HCEC 1CT (cell line): ENCODE measurements around the gene GRM7.

Source experiments
- DNase-seq: peaks from one replicate; pipeline ENCODE4 v3.0.0-alpha.2; 2017

GRM7 gene

DNA sequence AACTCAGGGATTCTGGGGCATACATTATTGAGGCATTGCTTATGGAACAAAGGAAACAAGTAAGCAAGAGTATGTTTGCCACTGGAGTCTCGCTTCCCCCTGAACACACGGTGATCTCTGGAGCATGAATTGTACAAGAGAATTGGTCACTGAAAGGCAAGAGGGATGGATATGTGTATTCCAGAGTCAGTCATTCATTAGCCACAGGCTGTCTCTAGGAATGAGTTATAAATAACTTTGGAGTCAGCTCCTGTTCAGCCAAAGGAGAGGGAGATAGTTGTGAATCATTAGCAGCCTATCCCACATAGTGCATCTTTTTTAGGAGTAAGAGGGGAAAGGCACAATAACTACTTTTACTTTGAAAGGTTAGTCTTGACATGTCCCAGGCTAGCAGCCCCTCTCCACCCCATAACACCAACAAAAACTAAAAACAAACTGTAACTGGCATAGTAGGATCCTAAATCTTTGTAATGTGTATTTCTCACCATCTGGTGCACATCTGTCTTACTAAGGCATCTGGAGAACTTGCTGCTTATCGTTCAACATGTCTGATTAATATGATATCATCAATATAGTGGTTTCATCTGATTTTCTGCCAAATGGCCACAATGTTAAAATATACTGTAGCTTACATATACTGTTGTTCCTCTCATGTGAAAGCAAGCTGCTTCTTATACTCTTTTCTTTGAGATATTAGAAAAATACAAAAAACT is 462.2 kb downstream of the GRM7 start:
- no peak for DNase-seq

GRCh38 chr3:7328339-7328738 is 467.4 kb downstream of the GRM7 start:
- no peak for DNase-seq

DNA sequence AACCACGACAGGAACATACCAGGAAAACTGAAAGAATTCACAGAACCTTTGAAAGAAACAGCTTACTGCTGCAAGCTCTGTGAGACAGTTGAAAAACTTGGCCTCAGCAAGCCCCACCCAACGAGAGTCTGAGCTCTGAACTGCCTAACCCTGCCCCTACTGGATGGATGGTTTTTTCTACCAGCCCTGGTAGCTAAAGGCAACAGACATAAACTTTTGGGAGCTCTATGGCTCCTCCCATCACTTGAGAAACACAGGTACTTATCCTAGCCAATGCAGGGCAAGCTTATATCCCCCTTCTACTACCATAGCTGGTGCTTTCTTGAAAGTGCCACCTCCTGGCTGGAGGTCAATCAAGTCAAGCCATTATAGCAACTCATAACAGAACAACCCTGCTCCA is 471.8 kb downstream of the GRM7 start:
- DNase-seq = no peak

- DNase-seq = no peak
Observed at GRCh38 chr3:7333125-7333524, 472.2 kb downstream of the GRM7 start.

- DNase-seq = no peak
Observed at GRCh38 chr3:7340795-7341194, 479.9 kb downstream of the GRM7 start.

- DNase-seq = no peak
Observed at GRCh38 chr3:7346364-7346763, 485.4 kb downstream of the GRM7 start.

DNA sequence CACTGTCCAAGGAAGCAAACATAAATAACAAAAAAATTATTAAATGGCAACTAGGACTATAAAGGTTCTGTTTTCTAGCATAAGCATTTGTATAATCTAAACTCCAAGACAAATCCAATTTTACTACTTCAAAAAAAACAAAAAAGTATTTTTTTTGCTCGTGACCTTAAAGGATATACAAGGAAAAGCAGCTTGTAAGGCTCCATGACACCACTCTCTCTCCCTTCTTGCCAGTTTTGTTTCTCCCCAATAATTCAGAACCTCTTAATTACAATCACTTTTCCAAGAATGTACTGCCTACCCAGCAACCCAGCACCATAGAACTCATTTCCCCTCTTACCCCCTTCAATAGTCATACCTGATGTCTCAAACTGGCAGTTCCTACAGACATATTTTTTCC is 496.2 kb downstream of the GRM7 start:
- DNase-seq = no peak

DNA sequence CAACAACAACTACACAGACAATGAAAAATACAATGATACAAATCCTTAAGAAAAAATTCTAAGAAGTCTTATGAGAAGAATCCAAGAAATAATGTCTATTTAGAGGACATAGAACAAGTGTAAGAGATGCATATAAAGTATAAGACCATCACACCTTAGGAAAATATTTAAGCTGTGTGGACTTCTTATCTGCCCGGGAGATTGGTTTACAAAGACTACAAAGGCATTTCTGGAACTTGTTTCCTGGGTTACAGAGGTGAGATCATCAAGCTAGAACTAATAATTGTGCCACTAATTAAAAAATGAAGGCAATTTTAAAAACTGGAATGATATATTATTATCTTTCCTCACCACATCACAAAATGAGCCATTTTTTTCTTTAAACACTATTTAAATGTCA is 507.1 kb downstream of the GRM7 start:
- no peak for DNase-seq

DNA sequence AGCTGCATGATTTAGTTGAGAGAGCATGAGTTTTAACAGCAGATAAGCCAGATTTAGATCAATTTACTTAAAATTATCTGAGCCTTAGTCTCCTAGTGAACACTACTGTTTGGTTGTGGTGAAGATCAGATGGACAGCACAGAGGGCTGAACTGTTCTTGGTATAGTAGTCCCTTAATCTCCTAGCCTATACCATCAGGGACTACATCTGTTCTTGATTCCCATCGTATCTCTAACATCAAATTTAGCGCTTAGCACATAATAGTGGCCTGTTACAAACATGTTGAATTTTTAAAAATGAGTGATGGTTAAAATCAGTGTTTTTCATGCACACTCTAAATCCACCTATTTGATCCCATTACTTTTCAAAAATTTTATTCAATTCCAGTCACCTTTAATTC is 507.7 kb downstream of the GRM7 start:
- DNase-seq = no peak

- DNase-seq = no peak
Observed at GRCh38 chr3:7371693-7372572, 511.0 kb downstream of the GRM7 start.

DNA sequence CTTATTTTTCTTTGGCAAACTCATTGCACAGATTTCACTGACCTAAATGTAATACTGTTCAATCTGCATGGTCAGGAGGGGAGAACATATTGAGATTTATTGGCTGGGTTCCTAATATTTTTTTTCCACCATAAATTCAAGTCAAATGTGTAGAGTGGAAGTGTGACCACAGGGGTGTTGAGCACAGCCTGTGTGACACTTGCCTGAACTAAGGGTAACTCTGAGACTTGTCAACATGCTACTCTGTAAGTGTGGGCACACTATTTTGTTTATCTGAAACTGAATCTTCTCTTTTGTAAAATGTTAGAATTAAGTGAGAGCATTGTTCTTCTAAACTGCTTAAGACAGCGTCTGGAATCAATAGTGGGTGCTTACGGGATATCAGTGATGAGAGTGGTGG is 516.2 kb downstream of the GRM7 start:
- DNase-seq = no peak

DNA sequence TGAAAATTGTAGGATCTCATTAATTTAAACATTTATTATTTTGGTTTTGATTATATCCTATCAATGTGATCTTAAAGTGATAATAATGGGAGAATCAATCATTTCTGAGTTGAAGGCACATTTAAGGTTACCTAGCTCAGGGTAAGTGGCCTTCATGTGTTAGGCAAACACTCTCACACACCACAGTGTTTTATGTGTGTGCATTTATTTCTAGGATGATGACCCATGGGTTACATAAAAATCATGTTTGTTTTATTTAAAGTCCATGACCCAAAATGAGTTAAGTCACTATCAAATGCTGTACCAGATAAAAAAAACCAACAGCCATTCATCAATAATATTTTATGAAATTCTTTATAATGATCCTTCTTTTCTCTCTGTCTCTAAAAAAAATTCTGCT is 520.8 kb downstream of the GRM7 start:
- no peak for DNase-seq

DNA sequence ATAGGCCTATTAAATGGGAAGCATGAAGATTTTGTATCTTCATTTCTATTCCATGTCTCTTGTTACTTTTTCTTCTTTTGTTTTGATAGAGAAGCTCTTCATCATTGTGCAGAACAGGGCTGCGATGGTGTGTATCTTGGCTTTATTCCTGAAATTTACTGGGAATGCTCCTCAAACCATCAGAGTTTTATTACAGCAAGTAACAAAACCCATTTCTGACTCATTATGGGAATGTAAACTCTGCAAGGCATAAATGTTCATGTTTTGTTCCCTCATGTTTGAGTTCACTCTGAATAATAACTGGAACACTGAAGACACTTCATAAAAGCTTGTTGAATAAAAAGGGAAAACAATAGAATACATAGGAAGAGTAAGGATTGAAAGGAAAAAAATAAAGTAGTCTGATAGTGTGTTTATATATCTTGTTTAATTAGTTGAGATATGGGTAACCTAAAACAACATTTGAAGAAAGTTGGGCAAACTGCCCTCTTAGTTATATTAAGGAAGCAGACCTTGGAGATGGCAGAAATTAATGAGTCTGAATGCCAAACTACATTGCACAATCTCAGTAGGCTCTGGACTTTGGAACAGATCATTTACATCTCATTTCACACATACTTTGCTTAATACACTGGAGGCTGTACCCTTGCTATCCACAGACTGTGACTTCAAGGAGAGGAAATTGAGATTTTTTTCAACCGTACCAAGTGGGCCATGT is 521.5 kb downstream of the GRM7 start:
- no peak for DNase-seq

GRCh38 chr3:7385635-7386034 is 524.7 kb downstream of the GRM7 start:
- DNase-seq = no peak

DNA sequence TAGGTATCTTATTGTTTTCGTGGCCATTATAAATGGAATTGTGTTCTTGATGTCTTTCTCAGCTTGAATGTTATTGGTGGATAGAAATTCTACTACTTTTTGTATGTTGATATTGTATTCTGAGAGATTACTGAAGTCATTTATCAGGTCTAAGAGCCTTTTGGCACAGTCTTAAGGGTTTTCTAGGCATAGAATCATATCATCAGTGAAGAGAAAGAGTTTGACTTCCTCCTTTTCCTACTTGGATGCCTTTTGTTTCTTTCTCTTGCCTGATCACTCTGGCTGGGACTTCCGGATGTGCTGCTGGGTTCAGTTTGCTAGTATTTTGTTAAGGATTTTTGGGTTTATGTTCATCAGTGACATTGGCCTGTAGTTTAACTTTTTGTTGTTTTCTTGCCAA is 527.1 kb downstream of the GRM7 start:
- DNase-seq = no peak

DNA sequence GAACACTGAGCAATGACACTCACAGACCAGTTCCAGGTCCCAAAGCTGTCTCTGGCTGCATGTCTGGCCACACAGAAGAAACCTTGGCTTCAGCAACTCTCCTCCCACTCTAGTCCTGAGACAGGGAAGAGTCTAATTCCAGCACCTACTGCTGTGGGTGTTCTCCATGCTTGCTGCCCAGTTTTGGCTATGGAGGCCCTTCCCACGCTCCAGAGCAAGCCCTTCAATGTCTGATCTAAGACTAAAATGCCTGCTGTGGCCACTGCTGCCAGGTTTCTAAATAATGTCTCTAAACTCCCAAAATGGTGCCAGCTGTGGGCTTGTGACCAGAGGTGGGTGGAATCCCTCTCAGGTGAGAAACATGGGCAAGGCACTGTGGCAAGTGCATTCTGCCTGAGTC is 531.3 kb downstream of the GRM7 start:
- DNase-seq = no peak

DNA sequence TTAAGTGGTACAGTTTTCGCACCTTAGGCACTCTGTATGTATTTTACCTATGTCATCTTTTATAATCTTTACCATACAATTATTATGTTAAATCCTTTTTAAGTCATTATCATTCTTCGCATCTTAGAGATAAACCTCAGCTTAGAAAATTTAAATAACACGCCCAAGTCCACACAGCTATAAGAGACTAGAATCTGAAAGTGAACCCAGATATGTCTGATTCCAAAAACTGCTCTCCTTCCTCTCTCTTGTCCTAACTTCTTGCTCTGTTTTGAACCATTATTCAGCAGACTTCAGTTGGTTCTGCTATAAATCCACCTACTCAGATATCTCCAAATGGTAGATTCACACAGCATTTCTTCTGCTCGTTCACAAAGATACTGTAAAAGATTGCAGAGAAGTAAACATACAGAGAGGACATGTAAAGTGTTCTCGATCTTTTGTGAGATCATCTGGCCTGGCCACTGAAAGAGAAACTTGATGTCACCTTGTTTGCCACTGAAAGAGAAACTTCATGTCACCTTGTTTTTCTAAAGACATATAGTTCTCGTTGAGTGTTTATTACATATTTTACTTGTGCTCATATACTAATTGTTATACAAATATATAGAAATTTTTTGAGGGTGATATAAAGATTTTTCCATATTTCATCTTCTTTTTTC is 533.2 kb downstream of the GRM7 start:
- DNase-seq = no peak

- DNase-seq = no peak
Observed at GRCh38 chr3:7396534-7396933, 535.6 kb downstream of the GRM7 start.

GRCh38 chr3:7397097-7397496 is 536.2 kb downstream of the GRM7 start:
- DNase-seq = no peak

DNA sequence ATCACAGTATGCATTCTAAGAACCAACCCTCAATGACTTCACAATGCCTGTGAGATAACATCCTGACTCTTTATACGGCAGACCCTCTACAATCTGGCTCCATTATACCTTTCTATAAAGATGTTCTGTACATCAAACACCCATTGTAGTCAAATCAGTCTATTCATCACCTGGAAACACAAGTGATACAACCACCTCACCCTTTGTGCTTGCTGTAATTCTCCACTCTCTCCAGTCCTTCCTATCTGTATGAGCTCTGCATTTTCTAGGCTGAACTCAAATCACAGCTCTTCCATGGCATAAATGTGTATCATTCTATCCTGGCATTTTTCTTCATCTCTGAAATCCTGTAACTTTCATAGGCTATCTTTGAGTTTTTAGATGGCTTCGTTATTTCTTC is 539.4 kb downstream of the GRM7 start:
- DNase-seq = no peak

DNA sequence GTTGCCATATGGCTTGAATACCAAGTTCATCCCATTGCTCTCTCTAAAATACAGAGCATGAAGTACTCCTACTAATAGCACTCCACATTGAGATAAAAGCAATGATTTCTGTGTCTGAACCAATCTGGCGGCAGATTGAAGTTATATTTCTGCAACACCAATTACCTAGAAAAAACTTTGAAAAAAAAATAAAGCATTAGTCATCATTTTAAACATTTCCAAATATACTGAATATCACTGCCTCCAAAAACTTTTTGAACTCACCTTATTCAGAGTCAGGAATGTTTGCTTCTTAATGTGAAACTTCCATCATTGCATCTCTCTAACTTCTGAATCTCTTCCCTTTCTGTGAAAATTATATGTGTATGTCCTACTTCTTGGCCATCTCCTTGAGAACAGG is 540.5 kb downstream of the GRM7 start:
- DNase-seq = no peak

DNA sequence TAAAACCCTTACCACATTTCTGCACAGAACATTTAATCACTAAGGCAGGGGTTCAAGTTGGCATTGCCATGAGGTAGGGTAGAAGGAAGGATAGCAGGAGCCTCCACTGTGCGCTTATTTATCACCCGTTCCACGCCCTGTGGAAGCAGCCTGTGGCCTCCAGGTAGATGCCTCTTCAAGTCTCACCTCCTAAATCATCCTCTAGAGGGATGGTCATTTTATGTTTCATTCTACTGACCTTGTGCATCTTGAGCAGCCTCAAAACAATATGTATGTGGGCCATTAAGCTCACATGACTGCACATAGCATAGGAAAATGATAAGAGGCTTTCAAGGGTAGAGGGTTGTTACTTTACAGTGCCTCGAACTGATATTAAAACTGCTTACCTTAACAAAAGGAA is 546.2 kb downstream of the GRM7 start:
- DNase-seq = no peak

DNA sequence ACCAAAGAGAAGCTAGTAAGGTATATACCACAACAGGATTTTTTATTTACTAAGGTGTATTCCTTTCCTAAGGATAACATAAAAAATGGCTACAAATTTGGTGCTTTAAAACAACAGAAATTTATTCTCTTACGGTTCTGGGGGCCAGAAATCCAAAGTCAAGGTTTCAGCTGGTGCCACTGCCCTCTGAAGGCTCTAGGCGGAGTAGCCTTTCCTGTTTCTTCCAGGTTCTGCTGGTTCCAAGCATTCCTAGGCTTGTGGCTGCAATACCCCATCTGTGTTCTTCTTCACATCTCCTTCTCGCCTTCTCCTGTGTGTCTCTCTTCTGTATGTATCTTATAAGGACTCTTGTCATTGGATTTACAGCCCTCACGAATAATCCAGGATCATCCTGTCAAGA is 549.9 kb downstream of the GRM7 start:
- DNase-seq = no peak
